GM21717 (cell line): Measurements from ENCODE around the gene CDCP1.
"Not testable (repeated sequence)": the region's sequence is repeated elsewhere in the genome, so short reads cannot be mapped to it uniquely, and the experiment has no call there.

Experiments
- ATAC-seq: cut with Tn5 transposase; IDR thresholded peaks from one replicate; pipeline ENCODE4 v1.9.1; 2021; ENCODE audit warnings: mild to moderate bottlenecking, moderate library complexity; ENCODE audit not compliant: unreplicated experiment

CDCP1 gene

DNA sequence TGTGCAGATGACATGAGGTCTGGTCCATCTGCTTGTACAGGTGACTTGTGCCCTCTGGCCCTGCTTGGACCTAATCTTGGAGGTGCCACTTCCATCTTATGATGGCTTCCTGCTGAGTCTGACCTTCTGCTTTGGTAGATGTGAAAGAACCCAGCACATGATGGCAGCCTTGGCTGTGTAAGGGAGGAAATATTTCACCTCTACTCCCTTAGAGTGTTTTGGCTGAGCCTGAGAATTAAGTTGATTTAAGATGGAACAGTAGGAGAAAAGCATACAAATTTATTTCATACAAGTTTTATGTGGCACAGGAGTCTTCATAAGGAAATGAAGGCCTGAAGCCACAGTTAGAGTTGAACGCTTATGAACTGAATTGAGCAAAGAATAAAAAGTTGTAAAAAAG is 27.6 kb upstream of the CDCP1 start:
- no peak for ATAC-seq

DNA sequence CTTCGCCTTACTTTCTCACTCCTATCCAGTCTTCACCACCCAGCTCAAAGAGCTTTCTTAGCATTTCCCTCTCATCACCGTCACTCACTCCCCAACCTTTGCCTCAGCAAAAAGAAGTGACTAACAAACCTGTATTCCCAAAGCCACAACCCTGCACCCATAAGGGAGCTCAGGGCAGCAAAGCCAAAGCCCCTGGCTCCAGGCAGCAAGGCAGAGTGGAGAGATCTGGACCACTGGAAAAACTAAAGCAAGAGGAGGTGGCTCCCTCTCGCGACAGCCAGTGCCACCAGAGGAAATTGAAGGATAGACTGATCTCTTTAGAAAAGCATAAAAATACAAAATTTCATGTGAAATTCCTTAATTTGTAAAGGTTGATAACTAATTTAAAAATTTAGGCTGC is 25.1 kb upstream of the CDCP1 start:
- ATAC-seq: no peak

DNA sequence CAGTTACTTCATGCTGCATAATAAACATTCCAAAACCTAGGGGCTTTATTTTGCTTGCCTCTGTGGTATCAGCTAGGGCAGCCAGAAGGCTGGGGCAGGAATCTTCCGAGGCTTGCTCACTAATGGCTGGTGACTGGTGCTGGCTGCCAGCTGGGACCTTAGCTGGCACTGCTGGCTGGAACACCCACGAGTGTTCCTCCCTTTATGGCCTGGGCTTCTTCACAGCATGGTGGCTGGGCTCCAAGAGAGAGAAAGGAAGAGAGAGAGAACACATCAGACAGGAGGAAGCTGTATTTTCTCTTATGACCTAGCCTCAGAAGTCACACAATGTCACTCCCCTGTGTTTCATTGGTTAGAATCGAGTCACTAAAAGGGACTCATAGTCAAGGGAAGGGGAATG is 23.9 kb upstream of the CDCP1 start:
- ATAC-seq: no peak

DNA sequence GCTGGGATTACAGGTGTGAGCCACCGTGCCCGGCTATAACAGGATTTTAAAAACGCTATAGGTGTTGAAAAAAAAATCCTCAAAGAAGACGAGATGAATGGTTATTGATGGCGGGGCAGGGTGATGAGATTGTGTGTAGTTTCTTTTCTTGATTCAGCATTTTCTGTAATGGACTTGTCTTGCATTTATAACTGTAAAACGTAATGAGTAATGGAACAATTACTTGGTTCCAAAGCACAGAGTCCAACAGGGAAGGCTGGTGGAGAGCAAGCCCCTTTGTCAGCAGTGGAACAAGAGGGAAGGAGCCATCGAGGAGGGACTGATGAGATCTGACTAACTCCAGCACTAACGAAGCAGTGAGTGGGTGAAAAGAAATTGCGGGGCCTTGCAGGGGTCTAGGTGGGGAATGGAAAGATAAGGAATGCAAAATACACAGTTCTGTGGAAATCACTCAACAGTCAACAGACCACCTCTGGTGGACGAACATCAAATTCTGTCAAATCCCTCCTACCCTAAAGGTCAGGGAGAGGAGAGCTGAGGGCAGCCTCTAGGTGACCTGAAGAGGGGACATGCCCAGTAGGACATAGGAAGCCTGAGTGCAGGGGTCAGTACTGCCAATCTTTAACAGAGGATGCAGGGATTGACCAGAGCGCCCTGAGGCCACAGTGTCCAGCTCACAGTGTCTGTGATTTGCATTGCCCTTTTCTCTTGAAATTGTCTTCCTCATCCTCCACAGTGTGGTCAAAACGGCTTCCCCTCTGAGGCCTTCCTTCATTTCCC is 23.1 kb upstream of the CDCP1 start:
- ATAC-seq: no peak

- ATAC-seq: no peak
Observed at GRCh38 chr3:45168451-45168850, 22.3 kb upstream of the CDCP1 start.

DNA sequence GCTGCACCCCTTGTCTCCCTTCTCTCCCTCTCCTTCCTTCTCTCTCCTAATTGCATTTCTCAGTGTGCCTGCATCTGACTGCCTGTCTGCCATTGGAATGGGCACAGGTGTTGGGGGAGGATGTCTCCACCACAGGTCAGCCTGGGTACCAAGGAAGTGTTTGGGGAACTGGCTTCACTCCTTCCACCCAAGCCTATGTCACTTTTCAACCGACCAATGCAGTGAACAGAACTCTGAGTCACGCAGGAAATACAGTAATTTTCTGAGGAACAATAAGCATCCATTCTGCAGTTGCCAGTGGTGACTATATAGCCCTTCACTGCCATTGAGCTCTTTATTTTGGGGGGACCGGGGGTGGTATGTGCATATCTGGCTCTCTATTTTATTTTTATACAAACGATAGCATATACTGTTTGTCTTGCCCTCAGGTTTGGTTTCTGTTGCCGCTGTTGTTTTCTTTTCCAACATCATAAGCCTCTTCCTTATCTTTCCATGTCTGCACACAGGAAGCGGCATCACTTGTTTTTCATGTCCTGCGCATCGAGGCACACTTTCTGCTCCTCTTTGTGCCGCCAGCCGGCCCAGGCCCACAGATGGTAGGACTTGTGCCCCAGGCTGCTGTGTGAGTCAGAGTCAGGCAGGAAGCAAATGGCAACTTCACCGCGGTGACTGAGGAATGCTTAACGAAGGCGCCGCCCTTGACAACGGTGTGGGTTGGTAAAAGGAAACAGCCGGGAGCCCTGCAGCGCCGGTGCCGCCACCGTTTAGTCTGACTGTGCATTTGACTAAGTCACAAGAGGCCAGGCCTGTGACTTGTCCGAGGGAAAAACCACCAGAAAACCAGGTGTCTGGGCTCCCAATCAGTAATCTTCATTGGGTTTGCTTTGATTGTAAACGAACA is 21.1 kb upstream of the CDCP1 start:
- ATAC-seq: no peak

DNA sequence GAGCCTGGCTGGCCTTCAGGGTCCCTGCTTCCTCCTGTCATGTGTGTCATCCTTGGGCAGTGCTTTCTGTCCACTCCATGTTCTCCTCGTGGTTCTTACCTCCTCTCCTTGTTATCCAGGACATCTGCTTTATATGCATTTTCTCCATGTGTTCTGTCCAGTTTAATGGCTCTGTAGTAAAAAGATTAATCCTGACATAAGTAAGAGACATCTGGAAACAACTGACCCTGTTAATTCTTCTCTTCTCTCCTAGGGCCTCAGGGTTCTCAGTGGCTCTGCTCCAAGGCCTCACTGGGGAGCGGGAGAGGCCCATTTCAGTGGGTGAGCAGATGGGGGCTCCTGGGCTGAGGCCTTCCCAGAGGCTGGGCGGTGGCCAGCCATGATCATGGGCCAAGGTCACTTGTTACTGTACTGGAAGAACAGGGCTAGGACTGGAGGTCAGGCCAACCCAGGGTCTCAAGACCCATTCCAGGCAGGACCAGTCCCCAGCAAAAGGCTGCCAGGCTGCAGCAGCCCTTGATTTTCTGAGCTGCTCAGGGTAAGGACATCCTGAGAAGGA is 20.2 kb upstream of the CDCP1 start:
- no peak for ATAC-seq

DNA sequence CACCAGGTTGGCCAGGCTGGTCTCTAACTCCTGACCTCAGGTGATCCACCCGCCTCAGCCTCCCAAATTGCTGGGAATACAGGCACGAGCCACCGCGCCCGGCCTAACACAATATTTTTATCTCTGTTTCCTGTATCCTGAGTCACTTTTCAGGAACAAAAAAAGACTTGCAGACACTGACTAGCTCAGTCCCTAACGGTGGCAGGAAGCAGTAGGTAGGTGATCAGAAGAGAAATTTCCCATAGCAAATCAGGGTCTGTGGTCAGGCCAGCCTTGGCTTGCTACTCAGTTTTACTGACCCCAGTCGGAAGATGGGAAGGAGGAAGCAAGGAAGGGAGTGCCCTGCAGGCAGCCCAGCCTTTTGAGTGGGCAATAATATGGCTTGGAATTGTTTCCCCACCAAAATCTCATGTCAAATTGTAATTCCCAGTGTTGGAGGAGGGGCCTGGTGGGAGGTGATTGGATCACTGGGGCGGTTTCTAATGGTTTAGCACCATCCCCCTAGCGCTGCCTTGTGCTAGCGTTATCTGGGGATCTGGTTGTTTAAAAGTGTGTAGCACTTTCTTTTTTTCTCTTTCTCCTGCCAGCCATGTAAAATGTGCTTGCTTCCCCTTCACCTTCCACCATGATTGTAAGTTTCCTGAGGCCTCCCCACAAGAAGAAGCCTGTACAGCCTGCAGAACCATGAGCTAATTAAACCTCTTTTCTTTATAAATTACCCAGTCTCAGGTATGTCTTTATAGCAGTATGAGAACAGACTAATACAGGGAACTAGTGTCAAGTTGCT is 19.5 kb upstream of the CDCP1 start:
- no peak for ATAC-seq

DNA sequence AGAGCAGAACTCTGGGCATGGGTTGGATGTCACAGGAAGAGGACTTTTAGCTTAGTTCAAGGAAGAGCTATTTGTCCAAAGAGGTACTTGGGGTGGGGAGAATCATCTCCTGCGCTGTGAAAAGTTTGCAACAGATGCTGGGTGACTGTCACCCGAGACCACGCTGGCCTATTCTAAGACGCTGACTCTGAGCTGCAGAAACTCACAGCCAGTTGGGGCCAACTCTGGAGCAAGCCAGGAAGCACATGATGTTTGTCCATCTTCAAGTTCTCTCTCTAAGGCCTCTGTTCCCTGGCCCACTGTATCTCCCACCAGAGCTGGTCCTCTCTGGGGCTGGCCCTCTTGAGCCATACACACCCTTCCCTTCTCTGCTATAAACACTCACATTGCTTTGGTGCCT is 17.9 kb upstream of the CDCP1 start:
- ATAC-seq: no peak

- ATAC-seq: no peak
Observed at GRCh38 chr3:45163481-45163880, 17.3 kb upstream of the CDCP1 start.

DNA sequence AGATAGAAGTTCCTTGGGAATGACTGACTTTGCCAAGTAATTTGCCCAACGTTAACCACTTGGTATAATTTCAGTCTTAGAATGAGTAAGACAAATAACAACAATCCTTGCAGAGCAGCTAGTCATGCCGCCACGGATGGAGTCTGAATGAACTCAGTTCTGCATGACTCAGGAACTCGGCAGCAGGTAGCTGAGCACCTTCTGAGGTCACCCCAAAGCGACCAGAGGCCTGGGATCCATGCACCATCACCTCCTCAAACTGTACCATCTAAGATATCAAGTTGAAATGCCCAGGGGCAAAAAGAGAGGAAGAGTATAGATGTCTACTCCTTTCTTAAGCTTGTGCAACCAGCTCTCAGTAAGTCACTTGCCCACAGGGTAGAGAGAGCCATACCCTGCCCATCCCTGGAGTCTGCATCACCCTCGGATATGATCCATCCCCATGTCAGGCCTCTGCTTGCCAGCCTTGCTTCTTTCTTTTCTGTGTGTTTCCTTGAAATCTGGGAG is 8.5 kb upstream of the CDCP1 start:
- ATAC-seq: no peak

- no peak for ATAC-seq
Observed at GRCh38 chr3:45153658-45154437, 7.7 kb upstream of the CDCP1 start.

DNA sequence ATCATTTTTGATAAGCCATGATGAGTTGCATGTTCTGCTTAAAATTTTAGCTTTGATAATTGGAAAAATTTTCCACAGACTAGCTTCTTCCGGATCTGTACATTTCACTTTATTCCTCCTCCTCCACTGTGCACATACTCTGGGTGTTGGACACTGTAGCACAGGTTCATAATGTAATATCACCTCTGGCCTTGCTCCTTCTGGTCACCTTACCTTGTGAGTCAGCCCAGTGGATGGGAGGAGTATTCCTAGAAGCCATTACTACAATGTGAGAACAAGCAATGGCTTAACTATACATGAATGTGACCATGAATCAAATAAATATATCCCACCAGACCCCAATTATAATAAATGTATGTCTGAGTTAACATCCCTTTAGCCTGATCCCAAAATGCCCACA is 6.1 kb upstream of the CDCP1 start:
- ATAC-seq: no peak

DNA sequence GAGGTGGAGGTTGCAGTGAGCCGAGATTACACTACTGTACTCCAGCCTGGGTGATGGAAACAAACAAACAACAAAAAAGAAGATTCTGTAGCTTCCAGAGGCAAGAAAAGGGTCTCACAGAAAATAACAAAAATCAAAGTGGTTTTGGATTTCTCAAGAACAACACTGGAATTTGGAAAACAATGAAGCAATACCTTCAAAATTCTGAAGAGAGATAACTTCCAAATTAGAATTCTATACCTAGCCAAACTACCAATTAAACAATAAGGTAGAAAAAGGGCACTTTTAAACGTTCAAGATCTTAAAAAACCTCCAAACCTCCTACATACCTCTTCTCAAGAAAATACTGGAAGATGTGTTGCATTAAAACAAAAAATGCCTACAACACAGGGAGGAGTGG is 4.9 kb upstream of the CDCP1 start:
- no peak for ATAC-seq

GRCh38 chr3:45148921-45149320 is 2.7 kb upstream of the CDCP1 start:
- ATAC-seq: no peak

GRCh38 chr3:45145223-45145622 is 955 bp downstream of the CDCP1 start:
- no peak for ATAC-seq

- no peak for ATAC-seq
Observed at GRCh38 chr3:45143673-45144671, 2.2 kb downstream of the CDCP1 start.

- ATAC-seq: not testable (repeated sequence)
Observed at GRCh38 chr3:45140770-45141155, 5.4 kb downstream of the CDCP1 start.
